ENCODE data around the gene PLVAP.

Gene PLVAP

DNA sequence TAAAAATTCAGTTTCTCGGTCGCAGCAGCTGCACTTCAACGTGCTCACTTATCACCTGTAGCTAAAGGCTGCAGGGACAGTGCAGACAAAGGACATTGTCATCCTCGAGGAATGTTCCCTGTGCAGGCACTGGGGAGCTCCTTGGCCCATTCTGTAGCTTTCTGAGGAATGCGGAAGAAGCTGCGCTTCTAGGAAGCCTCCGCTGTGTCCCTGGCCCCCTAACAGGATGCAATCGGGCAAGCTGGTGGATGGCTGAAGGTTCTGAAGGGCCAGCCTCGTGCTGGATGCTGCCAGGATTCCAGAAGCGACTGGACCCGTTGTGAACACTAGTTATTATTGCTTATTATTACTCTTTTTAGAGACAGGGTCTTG lies 50.6 kb downstream of the PLVAP start:
- no peak for TF ChIP-seq CTCF (IDR thresholded peaks at IDR 0.05; ENCODE audit: control insufficient read depth, insufficient read depth, low read depth, low read length, missing control alignments)
- H3K4me3 ChIP-seq (ENCODE audit: control insufficient read depth, low read depth, low read length), result no peak overlapping the region
- no peak for DNase-seq (ENCODE audit: low read depth)

- no peak for DNase-seq (ENCODE audit: low read depth)
- TF ChIP-seq CTCF (IDR thresholded peaks at IDR 0.05; ENCODE audit: control insufficient read depth, insufficient read depth, low read depth, low read length, missing control alignments), result no peak
- H3K4me3 ChIP-seq (ENCODE audit: control insufficient read depth, low read depth, low read length), result no peak overlapping the region
These were observed 51.1 kb downstream of the PLVAP start for GRCh38 chr19:17325881-17326594.

- no peak for DNase-seq (ENCODE audit: low read depth)
- no peak for TF ChIP-seq CTCF (IDR thresholded peaks at IDR 0.05; ENCODE audit: control insufficient read depth, insufficient read depth, low read depth, low read length, missing control alignments)
- H3K4me3 ChIP-seq (ENCODE audit: control insufficient read depth, low read depth, low read length), result no peak overlapping the region
These were observed 52.0 kb downstream of the PLVAP start for GRCh38 chr19:17325133-17325532.

DNA sequence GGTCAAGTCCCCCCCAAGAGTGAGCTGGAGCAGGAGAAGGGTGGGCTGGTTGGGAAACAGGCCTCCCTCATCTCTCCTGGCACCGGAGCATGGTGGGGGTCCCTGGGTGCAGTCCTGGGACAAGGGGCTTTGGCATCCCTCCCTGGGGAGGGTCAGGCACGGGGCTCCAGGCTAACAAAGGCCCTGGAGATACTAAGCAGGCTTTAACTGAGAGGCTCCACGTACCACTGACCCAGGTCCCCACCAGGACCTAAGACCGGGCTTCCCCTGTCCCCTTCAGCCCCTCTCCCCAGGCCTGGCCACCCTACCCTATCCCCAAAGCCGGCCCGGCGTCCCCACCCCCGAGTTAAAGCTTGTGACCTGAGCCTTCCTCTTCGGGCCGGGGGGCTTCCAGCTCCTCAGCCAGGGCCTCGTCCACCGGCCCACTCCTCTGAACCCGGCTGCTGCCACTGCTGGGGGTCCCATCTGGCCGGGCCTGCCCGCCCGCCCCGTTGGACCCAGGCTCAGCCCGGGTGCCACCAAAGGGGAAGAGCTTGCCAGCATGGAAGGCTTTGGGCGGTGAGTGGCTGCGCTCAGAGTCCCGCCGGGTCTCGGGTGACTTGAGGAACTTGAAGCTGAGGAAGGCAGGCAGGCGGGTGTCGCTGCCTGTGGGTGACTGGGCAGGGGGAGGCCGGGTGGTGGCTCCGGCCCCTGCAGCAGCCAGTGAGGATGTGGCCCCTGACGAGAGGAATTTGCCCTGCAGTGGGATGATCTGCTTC lies 52.6 kb downstream of the PLVAP start:
- TF ChIP-seq CTCF (IDR thresholded peaks at IDR 0.05; ENCODE audit: control insufficient read depth, insufficient read depth, low read depth, low read length, missing control alignments), result no peak
- no peak overlapping the region for H3K4me3 ChIP-seq (ENCODE audit: control insufficient read depth, low read depth, low read length)
- DNase-seq (ENCODE audit: low read depth), result no peak

DNA sequence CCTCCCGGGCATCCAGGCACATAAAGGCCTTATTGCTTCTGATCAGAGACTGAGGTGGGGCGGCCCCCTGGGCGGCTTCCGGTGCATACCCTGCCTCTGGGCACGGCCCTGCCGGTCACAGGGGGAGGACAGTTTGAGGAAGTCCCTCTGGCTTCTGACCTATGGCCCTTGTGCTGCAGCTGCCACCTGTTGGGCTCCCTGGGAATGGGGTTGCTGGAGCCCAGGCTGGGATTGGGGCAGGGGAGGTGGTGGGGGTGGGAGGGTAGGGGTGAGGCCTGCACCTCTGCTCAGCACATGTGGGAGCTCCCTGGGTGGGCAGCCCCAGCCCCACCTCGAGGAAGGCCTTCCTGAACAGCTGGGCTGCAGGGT lies 53.2 kb downstream of the PLVAP start:
- H3K4me3 ChIP-seq (ENCODE audit: control insufficient read depth, low read depth, low read length), result no peak overlapping the region
- DNase-seq (ENCODE audit: low read depth), result no peak
- TF ChIP-seq CTCF (IDR thresholded peaks at IDR 0.05; ENCODE audit: control insufficient read depth, insufficient read depth, low read depth, low read length, missing control alignments), result no peak

DNA sequence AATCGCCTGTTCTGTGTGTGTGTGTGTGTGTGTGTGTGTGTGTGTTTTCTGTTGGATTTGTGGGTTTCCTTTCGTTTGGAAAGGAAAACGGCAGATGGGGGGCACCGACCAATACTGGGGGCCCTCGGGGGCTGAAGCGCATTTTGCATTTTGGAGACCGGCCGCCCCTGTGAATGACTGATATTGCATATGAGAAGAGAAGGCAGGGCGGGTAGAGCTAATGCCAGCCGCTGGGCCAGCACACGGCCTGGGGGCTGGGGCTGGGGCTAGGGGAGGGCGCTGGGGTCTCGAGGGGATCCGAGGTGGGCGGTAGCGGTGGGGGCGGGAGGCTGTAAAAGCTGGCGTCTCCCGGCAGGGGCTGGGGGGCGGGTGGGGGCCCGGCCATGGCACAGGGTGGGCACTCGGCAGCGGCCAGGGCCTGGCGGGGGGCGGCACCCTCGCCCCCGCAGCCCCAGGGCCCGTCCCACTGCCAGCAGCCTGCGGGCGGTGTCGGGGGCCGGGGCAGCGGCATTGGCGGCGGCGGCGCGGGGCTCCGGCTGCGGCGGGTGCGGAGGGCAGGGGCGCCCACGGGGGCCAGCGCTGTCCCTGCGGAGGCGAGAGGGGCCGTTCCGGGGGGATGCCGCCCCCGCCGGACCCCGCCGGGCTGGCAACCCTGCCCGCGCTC lies 53.7 kb downstream of the PLVAP start:
- H3K4me3 ChIP-seq (ENCODE audit: control insufficient read depth, low read depth, low read length), result no peak overlapping the region
- no peak for TF ChIP-seq CTCF (IDR thresholded peaks at IDR 0.05; ENCODE audit: control insufficient read depth, insufficient read depth, low read depth, low read length, missing control alignments)
- DNase-seq (ENCODE audit: low read depth), result no peak
